Eye (tissue), 1 donor: ENCODE results near the gene HTT.

Source experiments
- DNase-seq: peaks from one replicate; pipeline ENCODE4 v3.0.0-alpha.2; 2015

HTT gene

GRCh38 chr4:3239998-3240920 is 165.8 kb downstream of the HTT start:
- DNase-seq, result peak; percentile 53

GRCh38 chr4:3240936-3241522 is 166.5 kb downstream of the HTT start:
- DNase-seq, result peak; percentile 21

GRCh38 chr4:3241898-3242524 is 167.5 kb downstream of the HTT start:
- DNase-seq, result peak; percentile 56

GRCh38 chr4:3243136-3243780 is 168.8 kb downstream of the HTT start:
- peak; percentile 17 for DNase-seq

- no peak for DNase-seq
Observed at GRCh38 chr4:3244002-3244401, 169.5 kb downstream of the HTT start.

- no peak for DNase-seq
Observed at GRCh38 chr4:3244747-3245146, 170.3 kb downstream of the HTT start.

- no peak for DNase-seq
Observed at GRCh38 chr4:3245676-3246075, 171.2 kb downstream of the HTT start.

GRCh38 chr4:3246458-3247398 is 172.2 kb downstream of the HTT start:
- no peak for DNase-seq

GRCh38 chr4:3247399-3248177 is 173.1 kb downstream of the HTT start:
- no peak for DNase-seq

- DNase-seq, result no peak
Observed at GRCh38 chr4:3248178-3248480, 173.6 kb downstream of the HTT start.

- peak; percentile 77 for DNase-seq
Observed at GRCh38 chr4:3248811-3249661, 174.6 kb downstream of the HTT start, which contains the start of gene MSANTD1. TSS of gene MSANTD1 (plus strand) at chr4:3249159. CDS start at chr4:3249223, 64 bp downstream.

- DNase-seq, result no peak
Observed at GRCh38 chr4:3249711-3250437, 175.4 kb downstream of the HTT start.

- no peak for DNase-seq
Observed at GRCh38 chr4:3250438-3250955, 176.0 kb downstream of the HTT start.

GRCh38 chr4:3250956-3251690 is 176.6 kb downstream of the HTT start:
- peak; percentile 75 for DNase-seq

GRCh38 chr4:3251691-3252479 is 177.4 kb downstream of the HTT start:
- no peak for DNase-seq

- DNase-seq, result no peak
Observed at GRCh38 chr4:3252480-3252828, 178.0 kb downstream of the HTT start.

GRCh38 chr4:3252831-3253641 is 178.6 kb downstream of the HTT start:
- DNase-seq, result no peak
